NCI-H2029 treated with DMSO at 0.1 percent for 48 hours (cell line): ENCODE results near the gene CCDC73.
A peak's percentile ranks its signal among the peaks of the same experiment; 100 is the strongest.
"Not testable (repeated sequence)": the region's sequence is repeated elsewhere in the genome, so short reads cannot be mapped to it uniquely, and the experiment has no call there.

Experiments used
- DNase-seq: peaks from one replicate; lab custom pipeline; 2025; lab: John Stamatoyannopoulos, UW

Gene CCDC73

GRCh38 chr11:32796425-32796824 lies 2.0 kb upstream of the CCDC73 start:
- DNase-seq: no peak

- DNase-seq: peak; percentile 50
Measured at GRCh38 chr11:32792948-32793475, 1.4 kb downstream of the CCDC73 start.

- DNase-seq: no peak
Measured at GRCh38 chr11:32792111-32792947, 2.1 kb downstream of the CCDC73 start.

GRCh38 chr11:32790916-32791315 lies 3.5 kb downstream of the CCDC73 start:
- DNase-seq: no peak

- no peak for DNase-seq
Measured at GRCh38 chr11:32786811-32787210, 7.7 kb downstream of the CCDC73 start.

GRCh38 chr11:32785262-32785661 lies 9.2 kb downstream of the CCDC73 start:
- DNase-seq: no peak

GRCh38 chr11:32781721-32782120 lies 12.7 kb downstream of the CCDC73 start:
- no peak for DNase-seq

GRCh38 chr11:32780839-32781238 lies 13.6 kb downstream of the CCDC73 start:
- DNase-seq: not testable (repeated sequence)

- no peak for DNase-seq
Measured at GRCh38 chr11:32779136-32779535, 15.3 kb downstream of the CCDC73 start.

GRCh38 chr11:32775908-32776307 lies 18.6 kb downstream of the CCDC73 start:
- DNase-seq: no peak

GRCh38 chr11:32774081-32774480 lies 20.4 kb downstream of the CCDC73 start:
- no peak for DNase-seq

- DNase-seq: no peak
Measured at GRCh38 chr11:32772731-32773130, 21.7 kb downstream of the CCDC73 start.

- DNase-seq: not testable (repeated sequence)
Measured at GRCh38 chr11:32761774-32762173, 32.7 kb downstream of the CCDC73 start.

GRCh38 chr11:32758291-32758690 lies 36.2 kb downstream of the CCDC73 start:
- no peak for DNase-seq

GRCh38 chr11:32753181-32753580 lies 41.3 kb downstream of the CCDC73 start:
- DNase-seq: not testable (repeated sequence)

- DNase-seq: no peak
Measured at GRCh38 chr11:32752001-32752400, 42.5 kb downstream of the CCDC73 start.

- DNase-seq: no peak
Measured at GRCh38 chr11:32751381-32751780, 43.1 kb downstream of the CCDC73 start.

GRCh38 chr11:32729976-32730375 lies 64.5 kb downstream of the CCDC73 start:
- DNase-seq: no peak

- no peak for DNase-seq
Measured at GRCh38 chr11:32723332-32723731, 71.1 kb downstream of the CCDC73 start.

GRCh38 chr11:32722255-32722654 lies 72.2 kb downstream of the CCDC73 start:
- DNase-seq: no peak

GRCh38 chr11:32713496-32713895 lies 81.0 kb downstream of the CCDC73 start:
- DNase-seq: no peak

GRCh38 chr11:32708978-32709377 lies 85.5 kb downstream of the CCDC73 start:
- DNase-seq: not testable (repeated sequence)

GRCh38 chr11:32706985-32707741 lies 87.3 kb downstream of the CCDC73 start:
- DNase-seq: no peak
